Common myeloid progenitor, CD34-positive (primary cell): Measurements from ENCODE around the gene INHA.

ENCODE experiments used
- CTCF ChIA-PET: fragments of 350-600 bp; sonication (Branson Sonifier 250); formaldehyde crosslinking; loops from one replicate; lab custom pipeline; 2021; ENCODE audit warnings: antibody characterized with exemption; lab: Charles Lee
- POLR2A ChIA-PET: fragments of 350-600 bp; sonication (Branson Sonifier 250); formaldehyde crosslinking; loops from one replicate; lab custom pipeline; 2021; ENCODE audit warnings: antibody characterized with exemption; lab: Charles Lee
- DNase-seq, 3 donors: peaks; one replicate each; pipeline versions ENCODE4 v3.0.0 to v3.0.0-alpha.2; 2013
- H3K27ac ChIP-seq, 2 experiments: 1 replicate in 1 of 2; 2 replicates in 1 of 2; pipeline ENCODE4 v1.7.0; 2013; ENCODE audit warnings: inconsistent platforms in 2 of 2, low read length in 2 of 2, mild to moderate bottlenecking in 2 of 2, low read depth in 1 of 2, moderate library complexity in 1 of 2; ENCODE audit not compliant: severe bottlenecking in 2 of 2, insufficient read depth in 1 of 2, poor library complexity in 1 of 2
- H3K27me3 ChIP-seq, 5 experiments: replicated peaks in 2 of 5; 1 replicate in 3 of 5; 2 replicates in 2 of 5; pipeline versions ENCODE4 v1.6.1 to v1.7.0; 2013; ENCODE audit warnings: low read length in 4 of 5, mild to moderate bottlenecking in 2 of 5, moderate library complexity in 2 of 5, inconsistent platforms in 1 of 5; ENCODE audit not compliant: insufficient read depth in 5 of 5, control insufficient read depth in 4 of 5
- H3K36me3 ChIP-seq, 4 experiments: 1 replicate in 2 of 4; 2 replicates in 2 of 4; pipeline versions ENCODE4 v1.6.1 to v1.7.0; 2013; ENCODE audit warnings: low read length in 3 of 4, control low read depth in 1 of 4, mild to moderate bottlenecking in 1 of 4; ENCODE audit not compliant: control insufficient read depth in 4 of 4, insufficient read depth in 4 of 4
- H3K4me1 ChIP-seq, 4 experiments: 1 replicate in 3 of 4; 2 replicates in 1 of 4; pipeline versions ENCODE4 v1.6.1 to v1.7.1; 2013; ENCODE audit warnings: low read length in 3 of 4, mild to moderate bottlenecking in 3 of 4, control low read depth in 1 of 4, inconsistent platforms in 1 of 4, moderate library complexity in 1 of 4; ENCODE audit not compliant: control insufficient read depth in 4 of 4, insufficient read depth in 4 of 4; ENCODE audit errors: control extremely low read depth in 1 of 4
- H3K4me3 ChIP-seq, 7 experiments: 1 replicate in 4 of 7; 2 replicates in 3 of 7; pipeline versions ENCODE4 v1.5.1 to v1.7.0; 2013; ENCODE audit warnings: mild to moderate bottlenecking in 7 of 7, low read length in 6 of 7, moderate library complexity in 6 of 7, inconsistent platforms in 2 of 7, low read depth in 2 of 7, control low read depth in 1 of 7; ENCODE audit not compliant: insufficient read depth in 4 of 7, control insufficient read depth in 1 of 7; ENCODE audit errors: extremely low read depth in 1 of 7
- H3K9me3 ChIP-seq, 5 experiments: 1 replicate in 4 of 5; 2 replicates in 1 of 5; pipeline versions ENCODE4 v1.6.1 to v1.7.1; 2013; ENCODE audit warnings: low read length in 4 of 5, mild to moderate bottlenecking in 2 of 5, inconsistent platforms in 1 of 5, low read depth in 1 of 5, moderate library complexity in 1 of 5; ENCODE audit not compliant: control insufficient read depth in 4 of 5, insufficient read depth in 2 of 5; ENCODE audit errors: control extremely low read depth in 1 of 5
- WGBS: methylation state at CpG from one replicate; pipeline ENCODE4 v1.1.5; 2013; ENCODE audit not compliant: insufficient coverage; 5-methylcytosine and 5-hydroxymethylcytosine counted together

Gene INHA

DNA sequence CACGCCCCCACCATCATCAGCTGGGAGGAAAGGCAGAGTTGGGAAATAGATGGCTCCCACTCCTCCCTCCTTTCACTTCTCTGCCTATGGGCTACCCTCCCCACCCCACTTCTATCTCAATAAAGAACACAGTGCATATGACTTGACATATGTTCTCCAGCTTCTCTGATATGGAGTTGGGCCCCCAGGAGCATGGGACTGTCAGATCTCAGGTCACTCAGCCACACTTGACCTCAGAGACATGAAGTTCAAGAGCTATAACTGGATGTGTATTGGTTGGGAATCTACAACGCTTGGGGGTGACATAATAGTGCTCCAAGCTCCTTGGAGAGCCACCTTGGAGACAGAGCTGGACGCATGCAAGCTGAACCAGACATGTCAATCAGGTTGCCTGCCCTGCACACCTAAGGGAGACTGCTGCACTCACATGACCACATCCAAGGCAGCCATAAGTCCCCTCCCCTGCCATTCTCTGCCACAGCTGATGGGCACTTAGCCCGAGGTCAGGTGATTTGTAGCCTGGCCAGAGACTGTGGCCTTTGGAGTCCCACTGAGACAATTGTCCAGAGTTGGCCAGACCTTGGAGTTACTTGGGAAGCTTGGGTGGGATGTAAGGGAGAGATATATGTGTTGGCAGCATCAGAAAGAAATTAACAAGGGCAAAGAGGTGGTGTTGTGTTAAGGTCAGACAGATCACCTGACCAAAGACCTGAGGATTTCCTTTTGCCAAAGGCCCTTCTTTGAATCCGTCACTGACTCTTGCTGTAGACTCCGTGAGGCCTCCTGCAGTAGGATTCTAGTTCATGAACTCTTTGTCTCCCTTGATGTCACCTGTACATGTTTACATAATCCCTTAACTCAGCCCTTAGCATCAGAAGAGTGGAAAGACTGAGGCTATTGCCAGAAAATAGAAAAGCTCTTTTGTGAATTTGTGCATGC is 3.7 kb downstream of the INHA start:
- 96% methylated on average over 5 of the region's 6 CpGs for WGBS
- POLR2A ChIA-PET = no interaction called here
- H3K4me3 ChIP-seq = no peak overlapping the region
- peaks cover 0 to 4% (median 0%) of the 10 kb centered on the region in 5 experiments for H3K27me3 ChIP-seq
- H3K36me3 ChIP-seq = no peaks in the 10 kb centered on the region
- no peaks in the 10 kb centered on the region for H3K9me3 ChIP-seq
- CTCF ChIA-PET = interaction anchor here (1.2 to 2.4 kb wide), 4 partner anchors 14 to 34 kb away, joined by 3 to 10 read pairs (median 7); partner anchors contain the start of gene STK11IP
- H3K27ac ChIP-seq = no peak overlapping the region
- DNase-seq = no peak
- H3K4me1 ChIP-seq = peaks cover 0 to 11% (median 7%) of the 10 kb centered on the region in 4 experiments

DNA sequence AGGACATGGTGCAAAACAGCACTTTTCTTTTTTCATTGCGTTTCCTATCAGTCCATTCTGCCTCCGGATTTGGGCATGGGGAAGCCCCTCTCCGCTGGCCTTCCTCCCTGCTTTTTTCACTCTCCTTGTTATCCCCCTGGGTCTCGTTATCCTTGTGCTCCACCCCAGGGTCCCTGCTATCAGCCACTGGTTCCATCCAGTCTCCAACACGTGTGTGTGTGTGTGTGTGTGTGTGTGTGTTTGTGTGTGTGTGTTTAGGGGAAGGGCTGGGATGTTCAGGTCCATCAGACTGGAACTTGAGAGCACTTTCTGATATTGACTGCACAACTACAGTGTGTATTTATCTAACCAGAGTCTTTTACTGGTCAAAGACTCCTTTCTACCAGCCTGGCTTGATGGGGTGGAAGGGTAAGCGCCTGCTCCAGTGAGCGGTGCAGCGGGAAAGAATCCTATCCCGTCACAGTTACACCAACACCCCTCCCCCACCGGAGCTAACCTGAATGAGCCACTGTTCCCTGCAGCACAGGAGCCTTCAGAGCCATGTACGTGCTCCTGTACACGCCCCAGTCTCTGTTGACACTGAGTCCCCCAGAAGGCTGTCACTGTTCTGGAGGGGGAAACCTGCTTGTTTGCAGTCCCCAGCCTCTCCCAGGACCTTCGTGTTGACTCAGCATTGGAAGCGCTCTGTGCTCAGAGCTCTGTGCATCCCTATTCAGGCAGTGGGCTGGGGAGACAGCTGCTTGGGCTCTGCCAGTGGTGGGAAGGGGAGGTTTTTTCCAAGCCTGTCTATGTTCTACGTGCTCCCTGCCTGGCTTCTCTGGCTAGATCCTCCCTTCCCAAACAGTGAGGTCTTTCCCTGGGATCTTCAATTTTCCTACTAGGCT is 4.6 kb downstream of the INHA start:
- peaks cover 0 to 4% (median 0%) of the 10 kb centered on the region in 5 experiments for H3K27me3 ChIP-seq
- H3K27ac ChIP-seq = no peak overlapping the region
- no peak overlapping the region for H3K4me3 ChIP-seq
- ChIA-PET POLR2A (no interaction called here), CTCF (interaction anchor here (0.7 to 2.0 kb wide), 6 partner anchors 9 to 20 kb away, joined by 3 to 10 read pairs (median 6); partner anchors contain the start of gene STK11IP)
- WGBS = 75% methylated on average over 9 of the region's 15 CpGs
- no peak for DNase-seq
- peaks cover 0 to 7% (median 3%) of the 10 kb centered on the region in 4 experiments for H3K4me1 ChIP-seq
- H3K36me3 ChIP-seq = no peaks in the 10 kb centered on the region
- no peaks in the 10 kb centered on the region for H3K9me3 ChIP-seq

DNA sequence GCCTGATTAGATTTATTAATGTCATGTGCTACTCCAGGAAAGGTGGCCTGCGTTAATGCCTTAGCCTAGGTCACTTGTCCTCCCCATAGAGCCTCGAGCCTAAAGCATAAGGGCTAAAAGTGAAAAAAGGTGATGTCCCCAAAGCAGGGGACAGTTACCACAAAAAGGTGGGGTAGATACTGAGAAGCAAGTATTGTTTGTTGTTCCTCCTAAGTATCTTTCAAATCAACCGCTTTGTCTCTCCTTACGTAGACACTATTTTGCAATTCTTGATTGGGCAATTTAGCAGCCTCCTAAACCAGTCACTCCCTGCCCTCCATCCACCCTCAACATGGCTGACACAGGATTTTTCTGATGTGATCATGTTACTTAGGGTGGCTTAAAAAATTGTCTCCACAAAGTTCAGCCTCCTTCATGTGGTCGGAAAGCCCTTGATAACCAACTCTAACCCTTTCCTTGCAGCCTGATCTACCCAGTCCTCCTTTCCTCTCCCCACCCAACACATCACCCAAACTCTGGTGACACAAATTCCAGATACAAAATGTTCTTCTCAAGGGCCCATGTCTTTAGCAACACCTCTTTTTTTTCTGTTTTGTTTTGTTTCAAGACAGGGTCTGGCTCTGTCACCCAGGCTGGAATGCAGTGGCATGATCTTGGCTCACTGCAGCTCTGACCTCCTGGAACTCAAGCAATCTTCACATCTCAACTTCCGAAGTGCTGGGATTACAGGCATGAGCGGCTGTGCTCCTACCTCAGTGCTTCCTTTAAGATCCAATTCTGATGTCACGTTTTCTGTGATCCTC is 6.9 kb downstream of the INHA start:
- DNase-seq = peak in 1 of 3 donors; percentile 17
- 95% methylated on average over 6 of the region's 8 CpGs for WGBS
- ChIA-PET CTCF (interaction anchor here (1.9 kb wide), 1 partner anchor 19 kb away, joined by 8 read pairs; no protein-coding TSS in a partner anchor), POLR2A (interaction anchor here (0.6 kb wide), 1 partner anchor 15 kb away, joined by 3 read pairs; no protein-coding TSS in a partner anchor)
- H3K27me3 ChIP-seq = peaks cover 0 to 4% (median 0%) of the 10 kb centered on the region in 5 experiments
- peaks cover 0 to 3% (median 0%) of the 10 kb centered on the region in 4 experiments for H3K4me1 ChIP-seq
- H3K36me3 ChIP-seq = no peaks in the 10 kb centered on the region
- H3K4me3 ChIP-seq = no peak overlapping the region
- no peak overlapping the region for H3K27ac ChIP-seq
- H3K9me3 ChIP-seq = no peaks in the 10 kb centered on the region

DNA sequence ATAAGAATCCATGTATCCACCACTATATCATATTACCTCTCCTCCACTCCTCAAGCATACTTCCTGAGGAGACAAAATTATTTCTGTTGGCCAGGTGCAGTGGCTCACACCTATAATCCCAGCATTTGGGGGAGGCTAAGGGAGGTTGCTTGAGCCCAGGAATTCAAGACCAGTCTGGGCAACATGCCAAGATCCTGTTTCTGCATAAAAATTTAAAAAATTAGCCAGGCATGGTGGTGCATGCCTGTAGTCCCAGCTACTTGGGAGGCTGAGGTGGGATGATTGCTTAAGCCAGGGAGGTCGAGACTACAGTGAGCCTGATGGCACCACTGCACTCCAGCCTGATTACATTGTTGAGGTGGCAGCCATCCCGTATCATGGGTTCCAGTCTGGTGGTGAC is 9.2 kb downstream of the INHA start:
- no peak overlapping the region for H3K4me3 ChIP-seq
- H3K36me3 ChIP-seq = no peaks in the 10 kb centered on the region
- no peak for DNase-seq
- ChIA-PET POLR2A (no interaction called here), CTCF (interaction anchor here (1.2 kb wide), 1 partner anchor 22 kb away, joined by 4 read pairs; no protein-coding TSS in a partner anchor)
- peaks cover 0 to 4% (median 0%) of the 10 kb centered on the region in 5 experiments for H3K27me3 ChIP-seq
- H3K9me3 ChIP-seq = no peaks in the 10 kb centered on the region
- WGBS = 94% methylated on average over 2 of the region's 2 CpGs
- no peak overlapping the region for H3K27ac ChIP-seq
- H3K4me1 ChIP-seq = peaks cover 0 to 6% (median 0%) of the 10 kb centered on the region in 4 experiments

DNA sequence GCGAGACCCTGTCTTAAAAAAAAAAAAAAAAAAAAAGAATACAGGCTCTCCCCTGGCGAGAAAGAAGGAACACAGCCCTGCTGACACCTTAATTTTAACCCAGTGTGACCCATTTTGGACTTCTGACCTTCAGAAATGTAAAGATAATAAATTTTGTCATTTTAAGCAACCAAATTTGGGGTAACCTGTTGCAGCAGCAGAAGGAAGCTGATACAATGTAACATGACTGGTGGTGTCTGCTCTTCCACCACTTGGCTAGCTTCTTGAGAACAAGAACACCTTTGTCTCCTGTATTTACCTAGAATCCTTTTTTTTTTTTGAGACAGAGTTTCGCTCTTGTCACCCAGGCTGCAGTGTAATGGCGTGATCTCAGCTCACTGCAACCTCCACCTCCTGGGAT is 19.0 kb downstream of the INHA start:
- DNase-seq = no peak
- Histone ChIP-seq H3K36me3 (no peaks in the 10 kb centered on the region), H3K27ac (no peak overlapping the region), H3K9me3 (no peaks in the 10 kb centered on the region), H3K27me3 (no peaks in the 10 kb centered on the region), H3K4me1 (peaks cover 0 to 10% (median 8%) of the 10 kb centered on the region in 4 experiments), H3K4me3 (no peak overlapping the region)
- ChIA-PET POLR2A (no interaction called here), CTCF (interaction anchor here (1.1 to 3.3 kb wide), 3 partner anchors 11 to 50 kb away, joined by 3 to 14 read pairs (median 3); no protein-coding TSS in a partner anchor)
- WGBS = no CpG with 5 or more reads among the region's 4 CpGs

DNA sequence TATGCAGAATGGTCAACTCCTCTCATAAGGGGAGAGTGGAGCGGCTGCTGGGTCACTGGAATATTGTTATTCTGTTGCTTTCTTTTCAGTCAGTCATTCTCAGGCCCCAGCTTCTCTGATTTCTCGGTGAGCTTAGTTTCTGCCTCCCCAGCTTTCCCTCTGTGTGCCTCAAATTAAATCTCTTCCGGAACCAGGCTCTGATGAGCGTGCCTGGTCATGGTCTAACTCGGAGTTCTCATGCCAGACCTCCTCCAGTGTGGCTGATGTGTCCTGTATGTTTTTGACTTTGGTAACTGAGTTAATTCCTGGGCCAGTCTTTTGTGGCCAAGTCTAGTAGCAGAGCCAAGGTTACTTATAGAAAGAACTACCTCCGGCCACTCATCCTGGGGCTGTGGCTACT is 20.6 kb downstream of the INHA start:
- ChIA-PET CTCF (interaction anchor here (1.2 to 3.3 kb wide), 3 partner anchors 9 to 32 kb away, joined by 3 to 14 read pairs (median 4); no protein-coding TSS in a partner anchor), POLR2A (no interaction called here)
- Histone ChIP-seq H3K27ac (no peak overlapping the region), H3K9me3 (no peaks in the 10 kb centered on the region), H3K4me3 (no peak overlapping the region), H3K27me3 (no peaks in the 10 kb centered on the region), H3K36me3 (no peaks in the 10 kb centered on the region), H3K4me1 (peaks cover 0 to 24% (median 15%) of the 10 kb centered on the region in 4 experiments)
- 100% methylated on average over 6 of the region's 6 CpGs for WGBS
- DNase-seq = no peak
